ENCODE measurements around the gene MBOAT7.
"Not testable (repeated sequence)": the region's sequence is repeated elsewhere in the genome, so short reads cannot be mapped to it uniquely, and the experiment has no call there.

The MBOAT7 gene

GRCh38 chr19:54189145-54189734 is at the start of gene MBOAT7:
MBOAT7 (minus strand) TSS chr19:54189580; CDS start chr19:54188508, 1,072 bp downstream.
- no peak for FAIRE-seq

GRCh38 chr19:54233941-54234340 is 44.6 kb upstream of the MBOAT7 start:
- no peak for FAIRE-seq

GRCh38 chr19:54231077-54231931 is 41.9 kb upstream of the MBOAT7 start:
- peak; percentile 45 for FAIRE-seq

- FAIRE-seq, result no peak
Measured at GRCh38 chr19:54230031-54230430, 40.7 kb upstream of the MBOAT7 start.

- FAIRE-seq, result no peak
Measured at GRCh38 chr19:54229146-54229545, 39.8 kb upstream of the MBOAT7 start.

GRCh38 chr19:54224619-54225018 is 35.2 kb upstream of the MBOAT7 start:
- FAIRE-seq, result not testable (repeated sequence)

- FAIRE-seq, result not testable (repeated sequence)
Measured at GRCh38 chr19:54223937-54224281, 34.5 kb upstream of the MBOAT7 start.

- FAIRE-seq, result not testable (repeated sequence)
Measured at GRCh38 chr19:54223277-54223936, 34.0 kb upstream of the MBOAT7 start.

- FAIRE-seq, result not testable (repeated sequence)
Measured at GRCh38 chr19:54222474-54223276, 33.3 kb upstream of the MBOAT7 start, which contains the start of gene LILRB3. LILRB3 (minus strand) TSS chr19:54223007; CDS start chr19:54222976, 31 bp downstream.

GRCh38 chr19:54221947-54222346 is 32.6 kb upstream of the MBOAT7 start:
- not testable (repeated sequence) for FAIRE-seq

- FAIRE-seq, result not testable (repeated sequence)
Measured at GRCh38 chr19:54219702-54220101, 30.3 kb upstream of the MBOAT7 start.

GRCh38 chr19:54218960-54219661 is 29.7 kb upstream of the MBOAT7 start:
- no peak for FAIRE-seq

- FAIRE-seq, result no peak
Measured at GRCh38 chr19:54218259-54218658, 28.9 kb upstream of the MBOAT7 start.

GRCh38 chr19:54217517-54218247 is 28.3 kb upstream of the MBOAT7 start:
- FAIRE-seq, result not testable (repeated sequence)

- no peak for FAIRE-seq
Measured at GRCh38 chr19:54216869-54217268, 27.5 kb upstream of the MBOAT7 start.

GRCh38 chr19:54214734-54215133 is 25.4 kb upstream of the MBOAT7 start:
- FAIRE-seq, result not testable (repeated sequence)

GRCh38 chr19:54214217-54214616 is 24.8 kb upstream of the MBOAT7 start:
- not testable (repeated sequence) for FAIRE-seq

- FAIRE-seq, result no peak
Measured at GRCh38 chr19:54211235-54211634, 21.9 kb upstream of the MBOAT7 start.

- peak; percentile 96 for FAIRE-seq
Measured at GRCh38 chr19:54209811-54210494, 20.6 kb upstream of the MBOAT7 start.

GRCh38 chr19:54209058-54209810 is 19.9 kb upstream of the MBOAT7 start:
- no peak for FAIRE-seq

All from islet of Langerhans (tissue), 1 donor.